NT2/D1 (cell line): ENCODE measurements around the gene TBL1X.

ENCODE experiments used
- SUZ12 ChIP-seq: IDR thresholded peaks from 2 replicates; pipeline ENCODE4 v1.6.1; 2011; ENCODE audit not compliant: insufficient read length, insufficient read depth; ENCODE audit errors: extremely low read depth
- YY1 ChIP-seq: IDR thresholded peaks from 2 replicates; pipeline ENCODE4 v1.6.1; 2011; ENCODE audit not compliant: insufficient read length, insufficient read depth

- TF ChIP-seq YY1 (no peak), SUZ12 (no peak)
Measured at GRCh38 chrX:9659571-9660195, 194.8 kb downstream of the TBL1X start.
